Tibial nerve (tissue), 3 donors: ENCODE results near the gene TOP1.

ENCODE experiments used
- POLR2A ChIP-seq, 2 donors: fragments of 450-650 bp; IDR thresholded peaks; one replicate each; pipeline ENCODE4 v1.6.1; 2017; ENCODE audit warnings: antibody characterized with exemption in 2 of 2, mild to moderate bottlenecking in 2 of 2, moderate library complexity in 2 of 2
- TF ChIP-seq, protein P1 (sequence below), 5 experiments: fragments of 200-600 bp in 3 of 5; fragments of 450-650 bp in 2 of 5; sonication (generic) in 3 of 5; IDR thresholded peaks; one replicate each; pipeline ENCODE4 v1.5.1; 2016 to 2019; ENCODE audit warnings: antibody characterized with exemption in 5 of 5, mild to moderate bottlenecking in 3 of 5, moderate library complexity in 2 of 5

DNA sequence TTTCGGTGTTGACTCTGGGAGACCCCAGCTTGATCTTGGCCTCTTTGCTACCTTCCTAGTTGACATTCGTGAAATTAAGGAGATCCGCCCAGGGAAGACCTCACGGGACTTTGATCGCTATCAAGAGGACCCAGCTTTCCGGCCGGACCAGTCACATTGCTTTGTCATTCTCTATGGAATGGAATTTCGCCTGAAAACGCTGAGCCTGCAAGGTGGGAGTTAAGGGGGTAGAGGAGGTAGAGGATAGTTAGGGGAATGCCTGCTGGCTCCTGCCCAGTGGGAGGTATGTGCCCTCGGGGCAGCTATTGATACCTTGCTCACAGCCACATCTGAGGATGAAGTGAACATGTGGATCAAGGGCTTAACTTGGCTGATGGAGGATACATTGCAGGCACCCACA lies 130.9 kb downstream of the TOP1 start:
- TF ChIP-seq, protein P1, sequence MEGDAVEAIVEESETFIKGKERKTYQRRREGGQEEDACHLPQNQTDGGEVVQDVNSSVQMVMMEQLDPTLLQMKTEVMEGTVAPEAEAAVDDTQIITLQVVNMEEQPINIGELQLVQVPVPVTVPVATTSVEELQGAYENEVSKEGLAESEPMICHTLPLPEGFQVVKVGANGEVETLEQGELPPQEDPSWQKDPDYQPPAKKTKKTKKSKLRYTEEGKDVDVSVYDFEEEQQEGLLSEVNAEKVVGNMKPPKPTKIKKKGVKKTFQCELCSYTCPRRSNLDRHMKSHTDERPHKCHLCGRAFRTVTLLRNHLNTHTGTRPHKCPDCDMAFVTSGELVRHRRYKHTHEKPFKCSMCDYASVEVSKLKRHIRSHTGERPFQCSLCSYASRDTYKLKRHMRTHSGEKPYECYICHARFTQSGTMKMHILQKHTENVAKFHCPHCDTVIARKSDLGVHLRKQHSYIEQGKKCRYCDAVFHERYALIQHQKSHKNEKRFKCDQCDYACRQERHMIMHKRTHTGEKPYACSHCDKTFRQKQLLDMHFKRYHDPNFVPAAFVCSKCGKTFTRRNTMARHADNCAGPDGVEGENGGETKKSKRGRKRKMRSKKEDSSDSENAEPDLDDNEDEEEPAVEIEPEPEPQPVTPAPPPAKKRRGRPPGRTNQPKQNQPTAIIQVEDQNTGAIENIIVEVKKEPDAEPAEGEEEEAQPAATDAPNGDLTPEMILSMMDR (IDR thresholded peaks at IDR 0.05) = no peak
- TF ChIP-seq POLR2A (IDR thresholded peaks at IDR 0.05) = no peak
